ENCODE data around the gene WNT3.
"Not testable (repeated sequence)": the region's sequence is repeated elsewhere in the genome, so short reads cannot be mapped to it uniquely, and the experiment has no call there.

The WNT3 gene

GRCh38 chr17:46780003-46780373, 38.5 kb downstream of the WNT3 start:
- intact Hi-C loops (cut with micrococcal nuclease) = no loop called here
- H3K36me3 Mint-ChIP-seq (ENCODE audit: low read depth) = no peaks in the 10 kb centered on the region
- no peak overlapping the region for H3K4me3 Mint-ChIP-seq
- H3K27me3 Mint-ChIP-seq = peaks cover 38% of the 10 kb centered on the region
- H3K27ac Mint-ChIP-seq = no peak overlapping the region
- no peaks in the 10 kb centered on the region for H3K4me1 Mint-ChIP-seq (ENCODE audit: low read depth)
- no peaks in the 10 kb centered on the region for H3K9me3 Mint-ChIP-seq

- Mint-ChIP-seq H3K27me3 (peaks cover 56% of the 10 kb centered on the region), H3K4me3 (no peak overlapping the region), H3K36me3 (ENCODE audit: low read depth) (no peaks in the 10 kb centered on the region), H3K27ac (no peak overlapping the region), H3K4me1 (ENCODE audit: low read depth) (no peaks in the 10 kb centered on the region), H3K9me3 (no peaks in the 10 kb centered on the region)
- intact Hi-C loops (cut with micrococcal nuclease) = no loop called here
Observed at GRCh38 chr17:46777943-46778915, 40.3 kb downstream of the WNT3 start.

GRCh38 chr17:46776298-46777005, 42.0 kb downstream of the WNT3 start:
- Mint-ChIP-seq H3K27ac (no peak overlapping the region), H3K36me3 (ENCODE audit: low read depth) (no peaks in the 10 kb centered on the region), H3K27me3 (peaks cover 70% of the 10 kb centered on the region), H3K4me3 (no peak overlapping the region), H3K4me1 (ENCODE audit: low read depth) (no peaks in the 10 kb centered on the region), H3K9me3 (no peaks in the 10 kb centered on the region)
- intact Hi-C loops (cut with micrococcal nuclease) = no loop called here

- Mint-ChIP-seq H3K4me3 (no peak overlapping the region), H3K36me3 (ENCODE audit: low read depth) (no peaks in the 10 kb centered on the region), H3K4me1 (ENCODE audit: low read depth) (peaks cover 16% of the 10 kb centered on the region), H3K27ac (no peak overlapping the region), H3K27me3 (peaks cover 81% of the 10 kb centered on the region), H3K9me3 (no peaks in the 10 kb centered on the region)
- intact Hi-C loops (cut with micrococcal nuclease) = no loop called here
Observed at GRCh38 chr17:46774108-46774737, 44.3 kb downstream of the WNT3 start.

GRCh38 chr17:46773676-46774075, 44.8 kb downstream of the WNT3 start:
- Mint-ChIP-seq H3K27me3 (peaks cover 84% of the 10 kb centered on the region), H3K27ac (no peak overlapping the region), H3K4me3 (no peak overlapping the region), H3K9me3 (no peaks in the 10 kb centered on the region), H3K36me3 (ENCODE audit: low read depth) (no peaks in the 10 kb centered on the region), H3K4me1 (ENCODE audit: low read depth) (peaks cover 17% of the 10 kb centered on the region)
- intact Hi-C loops (cut with micrococcal nuclease) = no loop called here

GRCh38 chr17:46773221-46773605, 45.3 kb downstream of the WNT3 start:
- Mint-ChIP-seq H3K9me3 (no peaks in the 10 kb centered on the region), H3K4me1 (ENCODE audit: low read depth) (peaks cover 17% of the 10 kb centered on the region), H3K27me3 (peaks cover 84% of the 10 kb centered on the region), H3K36me3 (ENCODE audit: low read depth) (no peaks in the 10 kb centered on the region), H3K27ac (no peak overlapping the region), H3K4me3 (no peak overlapping the region)
- intact Hi-C loops (cut with micrococcal nuclease) = no loop called here

GRCh38 chr17:46772475-46773220, 45.8 kb downstream of the WNT3 start:
- peaks cover 17% of the 10 kb centered on the region for H3K4me1 Mint-ChIP-seq (ENCODE audit: low read depth)
- H3K27ac Mint-ChIP-seq = no peak overlapping the region
- no peaks in the 10 kb centered on the region for H3K9me3 Mint-ChIP-seq
- H3K36me3 Mint-ChIP-seq (ENCODE audit: low read depth) = no peaks in the 10 kb centered on the region
- peaks cover 83% of the 10 kb centered on the region for H3K27me3 Mint-ChIP-seq
- intact Hi-C loops (cut with micrococcal nuclease) = no loop called here
- H3K4me3 Mint-ChIP-seq = no peak overlapping the region

- H3K27me3 Mint-ChIP-seq = peaks cover 84% of the 10 kb centered on the region
- no peak overlapping the region for H3K27ac Mint-ChIP-seq
- H3K9me3 Mint-ChIP-seq = no peaks in the 10 kb centered on the region
- no peaks in the 10 kb centered on the region for H3K36me3 Mint-ChIP-seq (ENCODE audit: low read depth)
- peak overlapping the region; percentile 57 for H3K4me3 Mint-ChIP-seq
- intact Hi-C loops (cut with micrococcal nuclease) = no loop called here
- peaks cover 17% of the 10 kb centered on the region for H3K4me1 Mint-ChIP-seq (ENCODE audit: low read depth)
Observed at GRCh38 chr17:46771561-46772474, 46.7 kb downstream of the WNT3 start.

GRCh38 chr17:46770818-46771560, 47.5 kb downstream of the WNT3 start:
- no peaks in the 10 kb centered on the region for H3K36me3 Mint-ChIP-seq (ENCODE audit: low read depth)
- H3K4me3 Mint-ChIP-seq = peak overlapping the region; percentile 42
- H3K4me1 Mint-ChIP-seq (ENCODE audit: low read depth) = peaks cover 17% of the 10 kb centered on the region
- peaks cover 81% of the 10 kb centered on the region for H3K27me3 Mint-ChIP-seq
- intact Hi-C loops (cut with micrococcal nuclease) = no loop called here
- H3K27ac Mint-ChIP-seq = no peak overlapping the region
- H3K9me3 Mint-ChIP-seq = no peaks in the 10 kb centered on the region

GRCh38 chr17:46770439-46770817, 48.1 kb downstream of the WNT3 start:
- Mint-ChIP-seq H3K4me1 (ENCODE audit: low read depth) (peaks cover 17% of the 10 kb centered on the region), H3K9me3 (no peaks in the 10 kb centered on the region), H3K4me3 (no peak overlapping the region), H3K27ac (no peak overlapping the region), H3K27me3 (peaks cover 81% of the 10 kb centered on the region), H3K36me3 (ENCODE audit: low read depth) (no peaks in the 10 kb centered on the region)
- intact Hi-C loops (cut with micrococcal nuclease) = no loop called here

GRCh38 chr17:46769531-46770438, 48.7 kb downstream of the WNT3 start:
- Mint-ChIP-seq H3K27ac (no peak overlapping the region), H3K36me3 (ENCODE audit: low read depth) (no peaks in the 10 kb centered on the region), H3K27me3 (peaks cover 76% of the 10 kb centered on the region), H3K4me1 (ENCODE audit: low read depth) (peaks cover 17% of the 10 kb centered on the region), H3K4me3 (peak overlapping the region; percentile 55), H3K9me3 (no peaks in the 10 kb centered on the region)
- intact Hi-C loops (cut with micrococcal nuclease) = no loop called here

- H3K4me3 Mint-ChIP-seq; H3K27ac Mint-ChIP-seq; H3K9me3 Mint-ChIP-seq; intact Hi-C loops (cut with micrococcal nuclease); H3K36me3 Mint-ChIP-seq (ENCODE audit: low read depth): not testable (repeated sequence)
- H3K27me3 Mint-ChIP-seq = peaks cover 67% of the 10 kb centered on the region
- peaks cover 17% of the 10 kb centered on the region for H3K4me1 Mint-ChIP-seq (ENCODE audit: low read depth)
Observed at GRCh38 chr17:46768896-46769295, 49.6 kb downstream of the WNT3 start.
